ENCODE results near the gene KHK.

Gene KHK

GRCh38 chr2:27058210-27058609 lies 28.4 kb upstream of the KHK start:
- TF ChIP-seq CTCF (IDR thresholded peaks at IDR 0.05; ENCODE audit: extremely low read depth, insufficient read depth, missing control alignments), result no peak
- in situ Hi-C loops (cut with MboI; ENCODE audit: low pct_unique_long_range_greater_than_20kb, low sequenced_read_pairs, unreplicated experiment), result no loop called here
- DNase-seq (ENCODE audit: low spot score), result no peak

GRCh38 chr2:27059141-27059820 lies 27.3 kb upstream of the KHK start:
- no peak for DNase-seq (ENCODE audit: low spot score)
- TF ChIP-seq CTCF (IDR thresholded peaks at IDR 0.05; ENCODE audit: extremely low read depth, insufficient read depth, missing control alignments), result no peak
- in situ Hi-C loops (cut with MboI; ENCODE audit: low pct_unique_long_range_greater_than_20kb, low sequenced_read_pairs, unreplicated experiment), result no loop called here

GRCh38 chr2:27060323-27060722 lies 26.2 kb upstream of the KHK start:
- DNase-seq (ENCODE audit: low spot score), result no peak
- in situ Hi-C loops (cut with MboI; ENCODE audit: low pct_unique_long_range_greater_than_20kb, low sequenced_read_pairs, unreplicated experiment), result no loop called here
- no peak for TF ChIP-seq CTCF (IDR thresholded peaks at IDR 0.05; ENCODE audit: extremely low read depth, insufficient read depth, missing control alignments)

GRCh38 chr2:27065128-27065527 lies 21.4 kb upstream of the KHK start:
- in situ Hi-C loops (cut with MboI; ENCODE audit: low pct_unique_long_range_greater_than_20kb, low sequenced_read_pairs, unreplicated experiment), result no loop called here
- DNase-seq (ENCODE audit: low spot score), result no peak
- TF ChIP-seq CTCF (IDR thresholded peaks at IDR 0.05; ENCODE audit: extremely low read depth, insufficient read depth, missing control alignments), result no peak

GRCh38 chr2:27067385-27067784 lies 19.2 kb upstream of the KHK start:
- TF ChIP-seq CTCF (IDR thresholded peaks at IDR 0.05; ENCODE audit: extremely low read depth, insufficient read depth, missing control alignments), result no peak
- DNase-seq (ENCODE audit: low spot score), result no peak
- in situ Hi-C loops (cut with MboI; ENCODE audit: low pct_unique_long_range_greater_than_20kb, low sequenced_read_pairs, unreplicated experiment), result no loop called here

- in situ Hi-C loops (cut with MboI; ENCODE audit: low pct_unique_long_range_greater_than_20kb, low sequenced_read_pairs, unreplicated experiment), result no loop called here
- TF ChIP-seq CTCF (IDR thresholded peaks at IDR 0.05; ENCODE audit: extremely low read depth, insufficient read depth, missing control alignments), result no peak
- no peak for DNase-seq (ENCODE audit: low spot score)
These were observed 17.1 kb upstream of the KHK start for GRCh38 chr2:27069436-27069835.

Measured in GM13977 (cell line).